ENCODE measurements around the gene FSD1L. TPM values are rescaled to one million over a fixed set of nuclear protein-coding genes. Genes with fewer than 3 reads are reported as not detected.

Gene FSD1L
- total RNA-seq, 1 donor from 2014 or later = 19.8 TPM

DNA sequence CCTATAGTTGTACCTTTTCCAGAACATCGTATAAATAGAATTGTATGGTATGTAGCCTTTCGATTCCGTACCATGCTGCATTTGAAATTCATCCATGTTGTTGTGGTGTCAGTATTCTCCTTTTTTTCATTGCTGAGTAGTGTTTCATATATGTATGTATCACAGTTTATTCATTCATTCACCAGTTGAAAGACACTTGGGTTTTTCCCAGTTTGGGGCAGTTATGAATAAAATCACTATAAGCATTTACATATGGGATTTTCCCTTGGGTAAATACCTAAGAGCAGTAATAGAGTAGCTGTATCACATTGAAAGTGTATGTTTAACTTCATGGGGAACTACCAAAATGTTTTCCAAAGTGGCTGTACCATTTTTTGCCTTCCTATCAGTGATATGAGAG, 94.0 kb downstream of the FSD1L start:
- Histone ChIP-seq H3K4me2 (no peak overlapping the region), H2AFZ (replicated peaks) (no peak overlapping the region), H3K79me2 (ENCODE audit: low read depth) (no peaks in the 10 kb centered on the region), H3K27me3 (no peaks in the 10 kb centered on the region), H3K9ac (no peak overlapping the region), H3K27ac (no peak overlapping the region), H4K20me1 (ENCODE audit: low read depth) (no peaks in the 10 kb centered on the region), H3K9me3 (ENCODE audit: low read depth) (no peaks in the 10 kb centered on the region), H3K4me3 (no peak overlapping the region), H3F3A (ENCODE audit: low read depth) (peaks cover 3% of the 10 kb centered on the region), H3K4me1 (no peaks in the 10 kb centered on the region), H3K36me3 (peaks cover 10% of the 10 kb centered on the region)
- no peak for DNase-seq (ENCODE audit: low spot score)
- no peaks in the 10 kb centered on the region for H3K4me1 Mint-ChIP-seq
- no peaks in the 10 kb centered on the region for H3K9me3 Mint-ChIP-seq
- H3K4me3 Mint-ChIP-seq = no peak overlapping the region
- H3K27me3 Mint-ChIP-seq (ENCODE audit: insufficient read depth, low read depth) = no peaks in the 10 kb centered on the region
- peaks cover 30% of the 10 kb centered on the region for H3K36me3 Mint-ChIP-seq
- no peak for TF ChIP-seq EZH2phosphoT487 (IDR thresholded peaks at IDR 0.05)
- no peak for TF ChIP-seq EZH2 (IDR thresholded peaks at IDR 0.05)
- TF ChIP-seq, protein P1, sequence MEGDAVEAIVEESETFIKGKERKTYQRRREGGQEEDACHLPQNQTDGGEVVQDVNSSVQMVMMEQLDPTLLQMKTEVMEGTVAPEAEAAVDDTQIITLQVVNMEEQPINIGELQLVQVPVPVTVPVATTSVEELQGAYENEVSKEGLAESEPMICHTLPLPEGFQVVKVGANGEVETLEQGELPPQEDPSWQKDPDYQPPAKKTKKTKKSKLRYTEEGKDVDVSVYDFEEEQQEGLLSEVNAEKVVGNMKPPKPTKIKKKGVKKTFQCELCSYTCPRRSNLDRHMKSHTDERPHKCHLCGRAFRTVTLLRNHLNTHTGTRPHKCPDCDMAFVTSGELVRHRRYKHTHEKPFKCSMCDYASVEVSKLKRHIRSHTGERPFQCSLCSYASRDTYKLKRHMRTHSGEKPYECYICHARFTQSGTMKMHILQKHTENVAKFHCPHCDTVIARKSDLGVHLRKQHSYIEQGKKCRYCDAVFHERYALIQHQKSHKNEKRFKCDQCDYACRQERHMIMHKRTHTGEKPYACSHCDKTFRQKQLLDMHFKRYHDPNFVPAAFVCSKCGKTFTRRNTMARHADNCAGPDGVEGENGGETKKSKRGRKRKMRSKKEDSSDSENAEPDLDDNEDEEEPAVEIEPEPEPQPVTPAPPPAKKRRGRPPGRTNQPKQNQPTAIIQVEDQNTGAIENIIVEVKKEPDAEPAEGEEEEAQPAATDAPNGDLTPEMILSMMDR (IDR thresholded peaks at IDR 0.05) = no peak
- no peak overlapping the region for H3K27ac Mint-ChIP-seq

DNA sequence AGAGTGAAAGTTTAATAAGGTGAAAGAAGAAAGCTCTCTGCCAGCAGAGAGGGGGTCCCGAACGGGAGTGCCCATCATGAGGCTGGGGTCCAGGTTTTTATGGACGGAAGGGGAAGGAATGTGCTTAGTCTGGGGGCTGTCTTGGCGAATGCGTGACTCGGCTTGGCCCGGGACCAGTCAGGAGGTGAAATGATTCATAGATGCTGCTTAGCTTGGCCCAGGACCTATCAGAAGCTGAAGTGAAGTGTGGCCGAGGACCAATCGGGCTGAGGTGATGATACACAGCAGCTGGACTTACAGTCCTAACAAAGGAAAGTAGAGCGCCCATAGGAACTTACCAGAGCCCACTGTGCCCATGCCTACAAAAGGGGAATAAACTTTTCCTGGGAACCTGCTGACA, 106.2 kb downstream of the FSD1L start:
- H4K20me1 ChIP-seq (ENCODE audit: low read depth) = no peaks in the 10 kb centered on the region
- no peak overlapping the region for H3K27ac ChIP-seq
- H2AFZ ChIP-seq (replicated peaks) = no peak overlapping the region
- H3K4me1 Mint-ChIP-seq = peaks cover 10% of the 10 kb centered on the region
- H3K27ac Mint-ChIP-seq = peak overlapping the region; percentile 46
- peaks cover 20% of the 10 kb centered on the region for H3K27me3 ChIP-seq
- H3K4me3 Mint-ChIP-seq = no peak overlapping the region
- H3K36me3 Mint-ChIP-seq = no peaks in the 10 kb centered on the region
- peaks cover 5% of the 10 kb centered on the region for H3K4me1 ChIP-seq
- peaks cover 4% of the 10 kb centered on the region for H3K9me3 Mint-ChIP-seq
- H3K79me2 ChIP-seq (ENCODE audit: low read depth) = peaks cover 9% of the 10 kb centered on the region
- H3K4me3 ChIP-seq = no peak overlapping the region
- peaks cover 4% of the 10 kb centered on the region for H3F3A ChIP-seq (ENCODE audit: low read depth)
- no peak for DNase-seq (ENCODE audit: low spot score)
- H3K9ac ChIP-seq = no peak overlapping the region
- TF ChIP-seq, protein P1 (IDR thresholded peaks at IDR 0.05) = no peak
- TF ChIP-seq EZH2 (IDR thresholded peaks at IDR 0.05) = no peak
- no peak for TF ChIP-seq EZH2phosphoT487 (IDR thresholded peaks at IDR 0.05)
- no peaks in the 10 kb centered on the region for H3K36me3 ChIP-seq
- H3K27me3 Mint-ChIP-seq (ENCODE audit: insufficient read depth, low read depth) = no peaks in the 10 kb centered on the region
- no peaks in the 10 kb centered on the region for H3K9me3 ChIP-seq (ENCODE audit: low read depth)
- no peak overlapping the region for H3K4me2 ChIP-seq

DNA sequence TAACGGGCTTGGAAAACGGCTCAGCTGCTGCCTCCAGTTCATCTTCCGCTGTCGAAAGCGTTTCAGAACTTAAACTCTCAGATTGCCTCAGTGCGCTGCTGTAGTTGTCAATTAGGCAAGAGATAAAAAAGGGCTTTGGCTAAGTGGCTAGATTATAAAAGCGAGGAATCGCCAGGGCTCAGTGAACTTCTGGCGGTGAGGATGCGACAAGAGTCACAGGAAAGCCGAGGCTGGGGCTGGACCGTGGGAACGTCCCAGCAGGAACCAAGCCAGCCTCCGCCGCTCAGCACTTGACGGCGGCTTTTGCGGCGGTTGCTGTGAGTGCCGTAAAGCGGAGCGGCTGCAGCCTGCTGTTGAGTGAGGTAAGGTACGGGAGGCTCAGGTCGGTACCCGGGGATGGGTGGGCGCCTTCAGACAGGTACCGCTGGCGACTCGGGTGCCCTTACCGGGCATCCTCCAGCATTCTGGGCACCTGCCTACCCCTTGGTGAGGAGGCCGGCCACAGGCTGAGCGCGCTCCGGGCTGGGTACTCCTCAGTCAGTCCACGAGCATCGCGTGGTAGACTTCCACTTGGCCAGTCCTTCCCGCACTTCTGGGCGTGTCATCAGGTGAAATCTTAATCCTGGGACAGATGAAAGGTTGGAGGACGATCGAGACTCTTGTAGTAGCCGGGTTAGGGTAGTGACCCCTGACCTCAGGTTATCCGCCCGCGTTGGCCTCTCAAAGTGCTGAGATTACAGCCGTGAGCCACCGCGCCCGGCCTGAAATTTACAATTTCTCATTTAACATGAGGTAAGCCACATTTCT, 110.2 kb downstream of the FSD1L start, which contains the start of gene FKTN:
FKTN (plus strand) TSS at position 328 of the 807 bp plus-strand sequence. CDS start 16,902 bp downstream, outside the sequence.
- Histone ChIP-seq H3K27me3 (peaks cover 20% of the 10 kb centered on the region), H3K36me3 (peaks cover 10% of the 10 kb centered on the region), H3F3A (ENCODE audit: low read depth) (peaks cover 4% of the 10 kb centered on the region), H3K9me3 (ENCODE audit: low read depth) (peaks cover 11% of the 10 kb centered on the region), H4K20me1 (ENCODE audit: low read depth) (no peaks in the 10 kb centered on the region), H3K4me2 (peak within 1 kb of the TSS; percentile 93), H3K79me2 (ENCODE audit: low read depth) (peaks cover 14% of the 10 kb centered on the region), H2AFZ (replicated peaks) (peak within 1 kb of the TSS; percentile 99), H3K9ac (peak within 1 kb of the TSS; percentile 29), H3K4me3 (peak within 1 kb of the TSS; percentile 72), H3K27ac (no peak within 1 kb of the TSS), H3K4me1 (peaks cover 7% of the 10 kb centered on the region)
- peaks cover 7% of the 10 kb centered on the region for H3K27me3 Mint-ChIP-seq (ENCODE audit: insufficient read depth, low read depth)
- H3K4me1 Mint-ChIP-seq = peaks cover 12% of the 10 kb centered on the region
- peak within 1 kb of the TSS; percentile 85 for H3K27ac Mint-ChIP-seq
- peaks cover 22% of the 10 kb centered on the region for H3K36me3 Mint-ChIP-seq
- peaks cover 32% of the 10 kb centered on the region for H3K9me3 Mint-ChIP-seq
- DNase-seq (ENCODE audit: low spot score) = peak; percentile 94
- peak within 1 kb of the TSS; percentile 93 for H3K4me3 Mint-ChIP-seq
- TF ChIP-seq EZH2 (IDR thresholded peaks at IDR 0.05) = peak; percentile 6
- TF ChIP-seq, protein P1 (IDR thresholded peaks at IDR 0.05) = no peak

All from neural progenitor cell (in vitro differentiated cells).